Measurements from ENCODE around the gene SMIM17. TPM values are rescaled to one million over a fixed set of nuclear protein-coding genes. Genes with fewer than 3 reads are reported as not detected.

Gene SMIM17
- total RNA-seq, 1 experiment from 2014 or later, result not detected

GRCh38 chr19:56699552-56699951 is 56.6 kb downstream of the SMIM17 start (continued):
- TF ChIP-seq EZH2 (IDR thresholded peaks at IDR 0.05) (no peak), POLR2A (IDR thresholded peaks at IDR 0.05; ENCODE audit: borderline replicate concordance, extremely low read depth, insufficient read depth, insufficient read length) (no peak), RAD21 (IDR thresholded peaks at IDR 0.05; ENCODE audit: low read depth) (no peak), EZH2phosphoT487 (IDR thresholded peaks at IDR 0.05; ENCODE audit: borderline replicate concordance) (no peak), JUND (IDR thresholded peaks at IDR 0.05) (no peak), ZFX (IDR thresholded peaks at IDR 0.05) (no peak), TCF7L2 (IDR thresholded peaks at IDR 0.05; ENCODE audit: borderline replicate concordance, extremely low read depth, insufficient read depth, insufficient read length) (no peak), ATF3 (IDR thresholded peaks at IDR 0.05) (no peak), CBX3 (IDR thresholded peaks at IDR 0.05; ENCODE audit: low read depth) (no peak), SP1 (IDR thresholded peaks at IDR 0.05; ENCODE audit: low read depth) (no peak)

GRCh38 chr19:56701895-56702294 is 58.9 kb downstream of the SMIM17 start:
- Histone ChIP-seq H3K9ac (ENCODE audit: low read length) (no peak overlapping the region), H2AFZ (ENCODE audit: low read depth, low read length, poor library complexity, severe bottlenecking) (no peak overlapping the region), H3K79me2 (ENCODE audit: insufficient read depth, low read length) (no peaks in the 10 kb centered on the region), H3K4me3 (replicated peaks in 1 of 2; ENCODE audit: low read depth in 1 of 2, low read length in 2 of 2) (no peak overlapping the region), H3K9me3 (ENCODE audit: control insufficient read depth in 1 of 2, insufficient read depth in 1 of 2, low read depth in 1 of 2, low read length in 2 of 2) (peaks cover 11 to 13% of the 10 kb centered on the region in 2 experiments; a peak in 3 of 4 replicates), H3K27me3 (ENCODE audit: insufficient read depth, low read length) (no peaks in the 10 kb centered on the region), H3K27ac (ENCODE audit: low read depth, low read length) (no peak overlapping the region), H3K9me2 (ENCODE audit: insufficient read depth) (no peaks in the 10 kb centered on the region), H3K36me3 (ENCODE audit: control insufficient read depth in 1 of 2, insufficient read depth in 2 of 2, low read length in 2 of 2) (no peaks in the 10 kb centered on the region), H3K4me1 (ENCODE audit: control insufficient read depth in 1 of 2, insufficient read depth in 2 of 2, low read length in 2 of 2) (no peaks in the 10 kb centered on the region), H4K20me1 (ENCODE audit: insufficient read depth) (no peaks in the 10 kb centered on the region), H3K4me2 (ENCODE audit: low read length) (no peak overlapping the region)
- ATAC-seq (no peak), DNase-seq (ENCODE audit: low read depth, low spot score) (no peak)
- RAD21 ChIA-PET (ENCODE audit: low non-redundant PET in 1 of 2, low total read pairs in 2 of 2, uncharacterized antibody in 2 of 2, unreplicated experiment in 2 of 2), result no interaction called here
- no TSS peak for BruUV-seq (replicated peaks)
- CTCF ChIA-PET, result no interaction called here
- POLR2A ChIA-PET, result no interaction called here
- intact Hi-C loops (cut with micrococcal nuclease), result no loop called here
- TF ChIP-seq YY1 (IDR thresholded peaks at IDR 0.05; ENCODE audit: extremely low read depth, insufficient replicate concordance, low read depth, low read length) (no peak), SRF (IDR thresholded peaks at IDR 0.05; ENCODE audit: low read depth) (no peak), ELF1 (IDR thresholded peaks at IDR 0.05; ENCODE audit: borderline replicate concordance, low read depth) (no peak), ZBTB33 (IDR thresholded peaks at IDR 0.05; ENCODE audit: extremely low read depth, insufficient replicate concordance, low read length) (no peak), ATF3 (IDR thresholded peaks at IDR 0.05) (no peak), MAX (IDR thresholded peaks at IDR 0.05) (no peak), EZH2phosphoT487 (IDR thresholded peaks at IDR 0.05; ENCODE audit: borderline replicate concordance) (no peak), TCF7L2 (IDR thresholded peaks at IDR 0.05; ENCODE audit: borderline replicate concordance, extremely low read depth, insufficient read depth, insufficient read length) (no peak), EZH2 (IDR thresholded peaks at IDR 0.05) (no peak), ZFX (IDR thresholded peaks at IDR 0.05) (no peak), CBX3 (IDR thresholded peaks at IDR 0.05; ENCODE audit: low read depth) (no peak), CEBPB (IDR thresholded peaks at IDR 0.05; ENCODE audit: low read depth) (no peak)
- TF ChIP-seq, protein P1, sequence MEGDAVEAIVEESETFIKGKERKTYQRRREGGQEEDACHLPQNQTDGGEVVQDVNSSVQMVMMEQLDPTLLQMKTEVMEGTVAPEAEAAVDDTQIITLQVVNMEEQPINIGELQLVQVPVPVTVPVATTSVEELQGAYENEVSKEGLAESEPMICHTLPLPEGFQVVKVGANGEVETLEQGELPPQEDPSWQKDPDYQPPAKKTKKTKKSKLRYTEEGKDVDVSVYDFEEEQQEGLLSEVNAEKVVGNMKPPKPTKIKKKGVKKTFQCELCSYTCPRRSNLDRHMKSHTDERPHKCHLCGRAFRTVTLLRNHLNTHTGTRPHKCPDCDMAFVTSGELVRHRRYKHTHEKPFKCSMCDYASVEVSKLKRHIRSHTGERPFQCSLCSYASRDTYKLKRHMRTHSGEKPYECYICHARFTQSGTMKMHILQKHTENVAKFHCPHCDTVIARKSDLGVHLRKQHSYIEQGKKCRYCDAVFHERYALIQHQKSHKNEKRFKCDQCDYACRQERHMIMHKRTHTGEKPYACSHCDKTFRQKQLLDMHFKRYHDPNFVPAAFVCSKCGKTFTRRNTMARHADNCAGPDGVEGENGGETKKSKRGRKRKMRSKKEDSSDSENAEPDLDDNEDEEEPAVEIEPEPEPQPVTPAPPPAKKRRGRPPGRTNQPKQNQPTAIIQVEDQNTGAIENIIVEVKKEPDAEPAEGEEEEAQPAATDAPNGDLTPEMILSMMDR (IDR thresholded peaks at IDR 0.05 in 2 of 3, conservative IDR thresholded peaks at IDR 0.05 in 1 of 3; ENCODE audit: borderline replicate concordance in 1 of 3, insufficient read depth in 1 of 3, low read depth in 2 of 3, low read length in 2 of 3), result no peak

All from HCT116 (cell line).